MG63 (cell line): ENCODE measurements around the gene KLHL8. TPM values are rescaled to one million over a fixed set of nuclear protein-coding genes. Genes with fewer than 3 reads are reported as not detected.
A peak's percentile ranks its signal among the peaks of the same experiment; 100 is the strongest.
"Not testable (repeated sequence)": the region's sequence is repeated elsewhere in the genome, so short reads cannot be mapped to it uniquely, and the experiment has no call there.

Experiments used
- DNase-seq: peaks from one replicate; pipeline ENCODE4 v3.0.0-alpha.2; 2020
- H3K27me3 ChIP-seq: fragments of 250-450 bp; sonication (Bioruptor Pico); 2 replicates; pipeline ENCODE4 v1.5.1; 2020; ENCODE audit warnings: mild to moderate bottlenecking, moderate library complexity
- H3K36me3 ChIP-seq: fragments of 250-450 bp; sonication (Bioruptor Pico); 2 replicates; pipeline ENCODE4 v1.5.1; 2020; ENCODE audit warnings: mild to moderate bottlenecking, moderate library complexity
- H3K4me3 ChIP-seq: fragments of 250-450 bp; sonication (Bioruptor Pico); 2 replicates; pipeline ENCODE4 v1.5.1; 2020; ENCODE audit warnings: mild to moderate bottlenecking, moderate library complexity
- H3K9me3 ChIP-seq: fragments of 250-450 bp; sonication (Bioruptor Pico); 2 replicates; pipeline ENCODE4 v1.5.1; 2020; ENCODE audit warnings: mild to moderate bottlenecking, moderate library complexity
- total RNA-seq: library from RNA; depleted of rRNA; stranded (reverse); fragments of >200 nt; shearing (Covaris generic); gene quantifications from 2 replicates; pipeline ENCODE4 v1.2.3, GENCODE V29; 2014; ENCODE audit warnings: low replicate concordance

The KLHL8 gene
- total RNA-seq, 1 experiment from 2014 or later: 4.5 TPM

- Histone ChIP-seq H3K9me3 (no peaks in the 10 kb centered on the region), H3K27me3 (no peaks in the 10 kb centered on the region), H3K4me3 (no peak overlapping the region), H3K36me3 (no peaks in the 10 kb centered on the region)
- no peak for DNase-seq
Observed at GRCh38 chr4:87151730-87152129, 68.7 kb downstream of the KLHL8 start.

GRCh38 chr4:87150498-87151261 is 69.7 kb downstream of the KLHL8 start:
- Histone ChIP-seq H3K4me3 (no peak overlapping the region), H3K27me3 (no peaks in the 10 kb centered on the region), H3K36me3 (no peaks in the 10 kb centered on the region), H3K9me3 (no peaks in the 10 kb centered on the region)
- DNase-seq: no peak

- Histone ChIP-seq H3K9me3 (no peaks in the 10 kb centered on the region), H3K4me3 (no peak overlapping the region), H3K36me3 (no peaks in the 10 kb centered on the region), H3K27me3 (no peaks in the 10 kb centered on the region)
- no peak for DNase-seq
Observed at GRCh38 chr4:87147116-87147515, 73.3 kb downstream of the KLHL8 start.

GRCh38 chr4:87145934-87146333 is 74.5 kb downstream of the KLHL8 start:
- not testable (repeated sequence) for DNase-seq, H3K4me3 ChIP-seq, H3K36me3 ChIP-seq, H3K9me3 ChIP-seq, H3K27me3 ChIP-seq

- Histone ChIP-seq H3K36me3 (no peaks in the 10 kb centered on the region), H3K4me3 (no peak overlapping the region), H3K27me3 (no peaks in the 10 kb centered on the region), H3K9me3 (no peaks in the 10 kb centered on the region)
- no peak for DNase-seq
Observed at GRCh38 chr4:87144356-87144755, 76.1 kb downstream of the KLHL8 start.

GRCh38 chr4:87141428-87141827 is 79.0 kb downstream of the KLHL8 start:
- Histone ChIP-seq H3K27me3 (no peaks in the 10 kb centered on the region), H3K36me3 (no peaks in the 10 kb centered on the region), H3K4me3 (no peak overlapping the region), H3K9me3 (no peaks in the 10 kb centered on the region)
- no peak for DNase-seq

- H3K36me3 ChIP-seq: no peaks in the 10 kb centered on the region
Observed at GRCh38 chr4:87134122-87134521, 86.3 kb downstream of the KLHL8 start.

GRCh38 chr4:87133183-87133582 is 87.2 kb downstream of the KLHL8 start:
- Histone ChIP-seq H3K27me3 (no peaks in the 10 kb centered on the region), H3K4me3 (no peak overlapping the region), H3K9me3 (no peaks in the 10 kb centered on the region), H3K36me3 (no peaks in the 10 kb centered on the region)
- no peak for DNase-seq

More at GRCh38 chr4:87134122-87134521, 86.3 kb downstream of the KLHL8 start:
- Histone ChIP-seq H3K9me3 (no peaks in the 10 kb centered on the region), H3K4me3 (no peak overlapping the region), H3K27me3 (no peaks in the 10 kb centered on the region)
- no peak for DNase-seq

- H3K27me3 ChIP-seq: no peaks in the 10 kb centered on the region
- DNase-seq: no peak
- no peaks in the 10 kb centered on the region for H3K36me3 ChIP-seq
Observed at GRCh38 chr4:87132035-87132434, 88.4 kb downstream of the KLHL8 start.

GRCh38 chr4:87130985-87131703 is 89.3 kb downstream of the KLHL8 start:
- no peak overlapping the region for H3K4me3 ChIP-seq
- no peak for DNase-seq
- H3K36me3 ChIP-seq: no peaks in the 10 kb centered on the region
- no peaks in the 10 kb centered on the region for H3K27me3 ChIP-seq
- H3K9me3 ChIP-seq: no peaks in the 10 kb centered on the region

More at GRCh38 chr4:87132035-87132434, 88.4 kb downstream of the KLHL8 start:
- Histone ChIP-seq H3K4me3 (no peak overlapping the region), H3K9me3 (no peaks in the 10 kb centered on the region)

GRCh38 chr4:87129681-87130080 is 90.7 kb downstream of the KLHL8 start:
- Histone ChIP-seq H3K27me3 (no peaks in the 10 kb centered on the region), H3K36me3 (no peaks in the 10 kb centered on the region)
- no peak for DNase-seq

GRCh38 chr4:87128006-87128705 is 92.3 kb downstream of the KLHL8 start:
- no peak for DNase-seq
- no peaks in the 10 kb centered on the region for H3K36me3 ChIP-seq
- no peaks in the 10 kb centered on the region for H3K9me3 ChIP-seq
- no peaks in the 10 kb centered on the region for H3K27me3 ChIP-seq
- H3K4me3 ChIP-seq: no peak overlapping the region

More at GRCh38 chr4:87129681-87130080, 90.7 kb downstream of the KLHL8 start:
- no peaks in the 10 kb centered on the region for H3K9me3 ChIP-seq
- no peak overlapping the region for H3K4me3 ChIP-seq

- Histone ChIP-seq H3K4me3 (no peak overlapping the region), H3K36me3 (no peaks in the 10 kb centered on the region), H3K27me3 (no peaks in the 10 kb centered on the region), H3K9me3 (no peaks in the 10 kb centered on the region)
- DNase-seq: no peak
Observed at GRCh38 chr4:87126056-87126455, 94.4 kb downstream of the KLHL8 start.

- Histone ChIP-seq H3K27me3 (no peaks in the 10 kb centered on the region), H3K9me3 (no peaks in the 10 kb centered on the region), H3K36me3 (no peaks in the 10 kb centered on the region), H3K4me3 (no peak overlapping the region)
- no peak for DNase-seq
Observed at GRCh38 chr4:87122252-87122651, 98.2 kb downstream of the KLHL8 start.

- H3K4me3 ChIP-seq: no peak overlapping the region
- no peaks in the 10 kb centered on the region for H3K36me3 ChIP-seq
- H3K9me3 ChIP-seq: no peaks in the 10 kb centered on the region
- DNase-seq: peak; percentile 69
- H3K27me3 ChIP-seq: no peaks in the 10 kb centered on the region
Observed at GRCh38 chr4:87121341-87122065, 98.9 kb downstream of the KLHL8 start.

GRCh38 chr4:87120411-87121162 is 99.8 kb downstream of the KLHL8 start:
- Histone ChIP-seq H3K36me3 (no peaks in the 10 kb centered on the region), H3K9me3 (no peaks in the 10 kb centered on the region), H3K27me3 (no peaks in the 10 kb centered on the region), H3K4me3 (no peak overlapping the region)
- no peak for DNase-seq
